Stimulated activated effector memory CD8-positive, alpha-beta T cell treated with anti-CD3 and anti-CD28 coated beads, Interleukin-12 subunit alpha, Interleukin-12 subunit beta, amount 100 ng/mL, for 72 hours (primary cell): ENCODE measurements around the gene DNAJC15.

Source experiments
- ATAC-seq: fragments of 150-1000 bp; cut with Tn5 transposase; 2 replicates; pipeline ENCODE4 v1.10.0; 2021
- DNase-seq, 2 donors: peaks; one replicate each; pipeline ENCODE4 v3.0.0; 2021 to 2022; ENCODE audit warnings: low spot score in 2 of 2
- H3K27ac Mint-ChIP-seq: one replicate; pipeline ENCODE4 v1.8.0; 2022; ENCODE audit warnings: mild to moderate bottlenecking, mixed read lengths
- H3K36me3 Mint-ChIP-seq: one replicate; pipeline ENCODE4 v1.8.0; 2022; ENCODE audit warnings: mild to moderate bottlenecking, mixed read lengths
- H3K4me1 Mint-ChIP-seq: one replicate; pipeline ENCODE4 v1.8.0; 2022; ENCODE audit warnings: mixed read lengths
- H3K4me3 Mint-ChIP-seq: one replicate; pipeline ENCODE4 v1.8.0; 2022; ENCODE audit warnings: mild to moderate bottlenecking, mixed read lengths
- H3K9me3 Mint-ChIP-seq: one replicate; pipeline ENCODE4 v1.8.0; 2022; ENCODE audit warnings: mixed read lengths

Gene DNAJC15

DNA sequence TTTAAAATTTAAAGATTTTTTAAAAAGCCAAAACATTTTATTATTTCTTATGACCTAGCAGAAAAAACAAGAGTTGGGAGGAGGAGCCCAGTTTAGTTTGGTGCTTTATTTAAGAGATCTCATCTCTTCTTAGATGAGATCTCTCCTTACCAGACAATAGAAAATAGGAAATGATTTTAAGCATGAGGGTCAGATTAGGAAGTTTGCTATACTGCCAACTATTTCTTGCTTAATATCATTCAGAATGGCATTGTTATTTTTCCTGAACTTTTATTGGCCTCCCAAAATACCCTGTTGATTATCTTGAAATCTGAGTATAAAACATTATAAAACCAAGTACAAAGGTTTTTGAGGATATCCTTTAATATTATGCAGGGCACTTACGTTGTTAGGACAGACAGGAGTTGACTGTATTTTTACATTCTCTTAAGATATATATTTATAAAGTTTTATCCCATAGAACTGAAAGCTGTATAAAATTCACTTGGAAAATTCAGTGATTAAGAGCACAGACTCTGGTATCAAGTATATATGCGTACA lies 56.1 kb downstream of the DNAJC15 start:
- H3K4me1 Mint-ChIP-seq, result peaks cover 13% of the 10 kb centered on the region
- no peak for ATAC-seq
- H3K9me3 Mint-ChIP-seq, result peaks cover 3% of the 10 kb centered on the region
- no peak overlapping the region for H3K27ac Mint-ChIP-seq
- no peak for DNase-seq
- H3K4me3 Mint-ChIP-seq, result no peak overlapping the region
- no peaks in the 10 kb centered on the region for H3K36me3 Mint-ChIP-seq

DNA sequence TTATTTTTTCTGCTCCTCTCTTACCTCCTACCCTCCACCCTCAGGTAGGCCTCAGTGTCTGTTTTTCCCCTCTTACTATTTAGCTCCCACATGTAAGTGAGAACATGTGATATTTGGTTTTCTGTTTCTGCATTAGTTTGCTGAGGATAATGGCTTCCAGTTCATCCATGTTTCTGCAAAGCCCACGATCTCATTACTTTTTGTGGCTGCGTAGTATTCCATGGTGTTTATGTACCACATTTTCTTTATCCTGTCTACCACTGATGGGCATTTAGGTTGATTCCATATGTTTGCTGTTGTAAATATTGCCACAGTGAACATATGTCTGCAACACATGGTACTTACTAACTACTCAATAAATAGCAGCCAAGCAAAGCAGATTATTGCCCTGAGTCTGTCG lies 56.8 kb downstream of the DNAJC15 start:
- Mint-ChIP-seq H3K27ac (no peak overlapping the region), H3K9me3 (peaks cover 3% of the 10 kb centered on the region)

DNA sequence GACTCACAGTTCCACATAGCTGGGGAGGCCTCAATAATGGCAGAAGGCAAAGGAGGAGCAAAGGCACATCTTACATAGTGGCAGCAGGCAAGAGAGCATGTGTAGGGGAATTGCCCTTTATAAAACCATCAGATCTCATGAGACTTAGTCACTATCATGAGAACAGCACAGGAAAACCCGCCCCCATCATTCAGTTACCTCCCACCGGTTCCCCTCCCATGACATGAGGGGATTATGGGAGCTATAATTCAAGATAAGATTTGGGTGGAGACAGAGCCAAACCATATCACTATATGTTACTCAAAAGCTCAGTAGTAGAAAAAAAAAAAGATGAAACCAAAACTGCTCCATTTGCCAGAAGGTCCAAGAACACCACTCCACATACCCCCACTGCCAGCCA lies 58.5 kb downstream of the DNAJC15 start:
- Mint-ChIP-seq H3K36me3 (peaks cover 5% of the 10 kb centered on the region), H3K27ac (no peak overlapping the region), H3K4me1 (peaks cover under 1% of the 10 kb centered on the region), H3K9me3 (peaks cover 3% of the 10 kb centered on the region), H3K4me3 (no peak overlapping the region)
- DNase-seq, result no peak
- no peak for ATAC-seq

More for the DNA sequence above, 56.8 kb downstream of the DNAJC15 start:
- no peak overlapping the region for H3K4me3 Mint-ChIP-seq
- H3K36me3 Mint-ChIP-seq, result no peaks in the 10 kb centered on the region
- H3K4me1 Mint-ChIP-seq, result peaks cover 13% of the 10 kb centered on the region
- DNase-seq (no peak), ATAC-seq (no peak)

DNA sequence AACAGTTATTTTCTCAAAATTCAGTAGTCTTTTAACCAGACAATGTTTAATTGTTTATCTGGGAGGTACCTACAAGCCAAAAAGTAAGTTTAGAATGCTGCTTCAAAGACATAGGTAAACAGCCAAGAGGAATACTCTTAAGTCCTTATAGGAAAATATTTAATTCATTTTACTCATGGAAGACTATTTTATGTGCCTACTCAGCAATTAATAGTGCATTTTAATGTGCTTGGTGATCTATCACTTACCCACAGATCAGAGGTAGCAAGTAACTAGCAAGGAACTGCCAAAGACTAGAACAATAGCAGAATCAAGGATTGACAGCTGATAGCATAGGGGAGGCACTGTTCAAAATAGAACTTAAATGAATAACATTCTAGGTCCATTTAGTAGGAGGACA lies 60.4 kb downstream of the DNAJC15 start:
- Mint-ChIP-seq H3K4me3 (no peak overlapping the region), H3K9me3 (peaks cover 3% of the 10 kb centered on the region), H3K4me1 (no peaks in the 10 kb centered on the region), H3K27ac (no peak overlapping the region), H3K36me3 (peaks cover 6% of the 10 kb centered on the region)
- DNase-seq (no peak), ATAC-seq (no peak)

DNA sequence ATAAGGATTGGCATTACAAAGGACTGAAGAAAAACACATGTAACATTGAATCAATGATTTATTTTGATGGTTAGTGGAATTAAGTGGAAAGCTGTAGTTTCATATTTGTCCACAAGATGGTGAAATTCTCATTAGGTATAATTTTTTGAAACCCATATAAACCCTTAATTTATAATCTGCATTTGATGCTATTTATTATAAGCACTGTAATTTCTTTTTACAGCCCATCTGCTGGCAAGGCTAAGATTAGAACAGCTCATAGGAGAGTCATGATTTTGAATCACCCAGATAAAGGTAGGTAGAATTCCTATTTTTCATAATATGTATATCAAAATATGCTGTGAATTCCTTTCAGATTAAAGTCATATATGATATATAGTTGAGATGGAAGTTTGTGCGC lies 62.2 kb downstream of the DNAJC15 start:
- DNase-seq (no peak), ATAC-seq (no peak)
- no peaks in the 10 kb centered on the region for H3K9me3 Mint-ChIP-seq
- peaks cover 6% of the 10 kb centered on the region for H3K36me3 Mint-ChIP-seq
- H3K27ac Mint-ChIP-seq, result no peak overlapping the region
- peaks cover 4% of the 10 kb centered on the region for H3K4me1 Mint-ChIP-seq
- no peak overlapping the region for H3K4me3 Mint-ChIP-seq

DNA sequence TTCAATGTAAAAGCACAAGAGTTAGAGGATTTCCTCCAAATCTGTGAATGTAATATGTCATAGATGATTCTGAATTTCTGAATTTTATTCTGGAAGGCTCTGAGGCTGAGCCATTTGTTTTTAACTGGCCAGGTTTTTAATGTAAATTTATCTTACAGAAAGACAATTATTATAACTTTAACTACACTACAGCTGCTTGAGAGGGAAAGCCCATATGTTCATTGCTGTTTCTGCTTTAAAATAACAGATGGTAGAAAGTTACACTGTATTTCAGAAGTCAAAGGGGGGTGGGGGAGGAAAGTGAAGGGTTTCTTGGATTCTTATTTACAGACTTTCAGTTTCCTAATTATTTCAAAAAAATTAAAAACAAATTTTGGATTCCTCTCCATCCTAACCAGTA lies 62.8 kb downstream of the DNAJC15 start:
- DNase-seq (no peak), ATAC-seq (no peak)
- Mint-ChIP-seq H3K27ac (no peak overlapping the region), H3K36me3 (peaks cover 6% of the 10 kb centered on the region), H3K4me1 (peaks cover 4% of the 10 kb centered on the region), H3K9me3 (no peaks in the 10 kb centered on the region), H3K4me3 (no peak overlapping the region)

DNA sequence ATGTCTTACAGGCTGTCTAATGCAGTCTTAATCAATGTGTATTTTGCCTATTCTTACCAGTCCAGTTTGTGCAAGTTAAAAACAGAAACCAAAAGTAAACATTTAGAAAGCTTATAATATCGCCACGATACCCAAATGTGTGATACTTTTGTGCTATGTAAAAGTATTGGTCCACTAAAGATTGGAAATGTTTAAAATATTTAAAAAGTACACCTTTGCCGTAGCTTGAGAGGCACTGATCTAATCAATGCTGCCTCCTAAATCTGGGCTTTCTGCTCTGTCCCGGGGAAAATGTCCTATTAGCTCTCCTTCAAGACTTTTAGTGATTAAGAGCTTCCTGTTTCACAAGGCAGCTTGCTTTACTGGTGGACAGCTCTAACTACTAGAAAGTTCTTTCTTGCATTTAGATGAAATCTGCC lies 64.7 kb downstream of the DNAJC15 start:
- ATAC-seq (peak; percentile 52), DNase-seq (no peak)
- Mint-ChIP-seq H3K36me3 (peaks cover 6% of the 10 kb centered on the region), H3K4me1 (peaks cover 4% of the 10 kb centered on the region), H3K9me3 (no peaks in the 10 kb centered on the region), H3K4me3 (peak overlapping the region; percentile 66), H3K27ac (peak overlapping the region; percentile 87)

DNA sequence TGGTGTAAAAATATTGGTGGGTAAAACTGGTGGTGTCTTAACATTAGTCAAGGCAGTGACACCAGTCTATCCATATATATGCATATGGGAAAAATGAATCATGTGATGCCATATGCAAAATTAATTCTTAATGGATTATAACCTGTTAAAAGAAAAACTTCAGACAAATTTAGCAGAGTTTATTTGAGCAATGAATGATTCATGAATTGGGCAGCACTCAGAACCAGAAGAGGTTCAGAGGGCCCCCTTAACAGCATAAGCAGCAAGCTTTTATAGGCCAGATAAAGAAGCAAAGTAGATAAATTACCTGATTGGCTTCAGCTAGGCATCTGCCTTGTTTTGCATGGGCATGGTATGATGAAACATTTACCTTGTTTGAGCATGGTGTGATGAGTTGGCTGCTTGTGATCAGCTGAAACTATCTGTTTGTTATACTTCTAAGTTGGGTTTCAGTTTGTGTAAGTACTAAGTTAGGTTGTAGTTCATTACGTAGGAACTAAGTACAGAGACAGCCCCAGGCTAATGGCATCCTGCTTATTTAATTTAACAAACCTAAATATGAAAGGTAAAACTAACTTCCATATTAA lies 66.6 kb downstream of the DNAJC15 start:
- Mint-ChIP-seq H3K27ac (no peak overlapping the region), H3K4me1 (peaks cover 14% of the 10 kb centered on the region), H3K4me3 (no peak overlapping the region), H3K36me3 (peaks cover 6% of the 10 kb centered on the region), H3K9me3 (no peaks in the 10 kb centered on the region)
- DNase-seq (no peak), ATAC-seq (peak; percentile 63)

DNA sequence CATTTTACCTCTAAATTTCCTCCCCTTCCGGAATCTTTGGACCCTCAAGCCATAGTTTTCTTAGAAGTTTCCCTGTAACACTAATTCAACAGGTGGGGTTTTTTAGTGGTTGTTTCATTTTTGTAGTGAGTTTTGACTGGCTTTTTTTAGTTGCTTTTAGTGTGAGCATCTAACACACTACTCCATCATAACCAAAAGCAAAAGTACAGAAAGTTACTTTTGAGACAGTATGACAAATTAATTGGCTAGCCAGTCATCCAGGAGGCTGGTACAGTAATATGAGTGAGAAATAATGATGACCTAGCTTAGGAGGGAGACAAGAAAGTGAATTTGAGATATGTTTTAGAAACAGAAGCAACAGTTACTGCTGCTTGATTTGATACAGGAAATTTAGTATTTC lies 71.5 kb downstream of the DNAJC15 start:
- H3K9me3 Mint-ChIP-seq, result no peaks in the 10 kb centered on the region
- peaks cover 17% of the 10 kb centered on the region for H3K4me1 Mint-ChIP-seq
- ATAC-seq, result peak; percentile 99
- peak overlapping the region; percentile 17 for H3K4me3 Mint-ChIP-seq
- peaks cover 5% of the 10 kb centered on the region for H3K36me3 Mint-ChIP-seq
- DNase-seq, result no peak
- H3K27ac Mint-ChIP-seq, result peak overlapping the region; percentile 33

DNA sequence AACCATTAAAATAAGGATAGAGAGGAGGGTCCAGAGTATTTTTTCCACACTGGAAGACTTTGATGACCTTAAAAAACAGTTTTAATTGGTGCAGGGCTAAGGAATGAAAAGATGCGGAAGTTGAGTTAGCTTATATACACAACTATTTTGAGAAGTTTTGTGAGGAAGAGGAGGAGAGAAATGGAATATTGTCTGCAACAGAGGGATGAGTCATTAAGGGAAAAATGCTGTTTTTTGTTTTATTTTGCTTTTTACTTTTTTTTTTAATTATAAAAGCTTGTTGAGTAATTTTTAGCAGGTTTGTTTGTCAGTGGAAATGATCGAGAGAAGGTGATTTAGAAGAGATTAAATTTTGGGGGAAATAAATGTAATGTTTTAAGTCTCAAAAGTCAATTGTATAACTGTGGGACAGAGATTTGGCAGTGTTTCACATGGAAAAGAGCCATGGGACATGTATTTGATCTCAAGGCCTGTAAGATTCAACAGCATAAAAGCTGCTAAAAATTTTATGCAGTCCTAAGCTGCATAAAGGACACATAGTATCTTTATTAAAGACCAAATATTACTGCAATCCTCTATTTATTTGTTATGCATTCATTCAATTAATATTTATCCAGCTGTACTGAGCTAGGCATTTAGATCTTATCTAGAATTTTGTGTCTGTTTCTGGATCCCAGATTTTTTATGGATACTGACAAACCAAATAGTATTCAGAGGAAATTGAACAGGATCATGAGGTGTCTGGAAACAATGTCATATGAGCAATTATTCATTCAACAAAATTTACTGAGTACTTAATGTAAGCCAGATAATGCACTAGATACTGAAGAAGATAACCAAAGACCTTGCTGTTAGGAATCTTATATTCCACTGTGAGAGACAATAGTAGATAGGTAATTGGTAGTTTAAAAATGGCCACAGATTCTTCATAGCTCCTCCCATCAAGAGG lies 72.7 kb downstream of the DNAJC15 start:
- Mint-ChIP-seq H3K27ac (no peak overlapping the region), H3K36me3 (peaks cover 5% of the 10 kb centered on the region)

DNA sequence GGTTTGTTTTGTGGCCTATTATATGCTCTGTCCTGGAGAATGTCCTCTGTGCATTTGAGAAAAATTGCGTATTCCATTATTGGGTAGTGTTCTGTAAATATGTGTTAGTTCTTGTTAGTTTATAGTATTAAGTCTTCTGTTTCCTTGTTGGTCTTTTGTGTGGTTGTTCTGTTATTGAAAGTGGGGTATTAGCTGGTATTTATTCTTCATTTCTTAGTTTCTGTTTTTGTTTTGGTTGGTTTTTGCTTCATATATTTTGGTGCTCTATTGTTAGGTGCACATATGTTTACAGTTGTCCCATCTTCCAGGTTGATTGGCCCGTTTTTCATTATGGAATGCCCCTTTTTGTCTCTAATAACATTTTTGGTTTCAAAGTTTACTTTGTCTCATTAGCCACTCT lies 77.3 kb downstream of the DNAJC15 start:
- DNase-seq, result no peak
- ATAC-seq, result no peak
- no peaks in the 10 kb centered on the region for H3K9me3 Mint-ChIP-seq
- H3K27ac Mint-ChIP-seq, result no peak overlapping the region
- no peak overlapping the region for H3K4me3 Mint-ChIP-seq
- no peaks in the 10 kb centered on the region for H3K36me3 Mint-ChIP-seq
- H3K4me1 Mint-ChIP-seq, result peaks cover 14% of the 10 kb centered on the region

More for the DNA sequence above, 72.7 kb downstream of the DNAJC15 start:
- no peak overlapping the region for H3K4me3 Mint-ChIP-seq
- H3K9me3 Mint-ChIP-seq, result no peaks in the 10 kb centered on the region
- no peak for ATAC-seq
- DNase-seq, result no peak
- H3K4me1 Mint-ChIP-seq, result peaks cover 24% of the 10 kb centered on the region

DNA sequence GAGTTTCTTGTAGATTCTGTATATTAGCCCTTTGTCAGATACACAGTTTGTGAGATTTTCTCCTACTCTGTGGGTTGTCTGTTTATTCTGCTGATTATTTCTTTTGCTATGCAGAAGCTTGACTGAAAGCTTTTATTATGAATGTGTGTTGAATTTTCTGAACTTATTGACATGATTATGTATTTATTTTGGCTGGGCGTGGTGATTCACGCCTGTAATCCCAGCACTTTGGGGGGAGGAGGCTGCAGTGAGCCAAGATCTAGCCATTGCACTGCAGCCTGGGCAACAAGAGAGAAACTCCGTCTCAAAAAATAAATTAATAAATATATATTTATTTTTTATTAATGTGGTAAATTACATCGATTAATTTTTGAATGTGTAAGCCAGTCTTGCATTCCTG lies 78.9 kb downstream of the DNAJC15 start:
- Mint-ChIP-seq H3K4me3 (no peak overlapping the region), H3K36me3 (no peaks in the 10 kb centered on the region), H3K4me1 (peaks cover 12% of the 10 kb centered on the region), H3K27ac (no peak overlapping the region), H3K9me3 (no peaks in the 10 kb centered on the region)
- DNase-seq (no peak), ATAC-seq (no peak)

DNA sequence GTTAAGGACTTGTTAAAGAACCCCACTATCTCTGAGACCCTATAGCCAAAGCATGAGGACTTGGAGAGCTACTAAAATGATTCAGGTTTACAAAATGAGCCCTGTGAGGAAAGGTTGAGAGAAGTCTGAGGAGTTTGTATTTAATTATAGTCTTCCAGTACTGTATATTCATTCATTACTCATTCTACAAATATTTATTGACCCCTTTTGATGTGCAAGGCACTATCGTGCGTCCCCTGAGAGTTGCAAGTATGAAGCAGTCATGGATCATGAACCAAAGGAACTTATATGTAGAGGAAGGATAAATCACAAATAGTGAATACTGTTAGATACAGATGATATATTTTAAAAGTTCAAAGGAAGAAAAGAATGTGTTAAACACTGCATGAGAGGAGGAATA lies 84.4 kb downstream of the DNAJC15 start:
- Mint-ChIP-seq H3K4me1 (no peaks in the 10 kb centered on the region), H3K9me3 (no peaks in the 10 kb centered on the region), H3K27ac (no peak overlapping the region), H3K36me3 (no peaks in the 10 kb centered on the region), H3K4me3 (no peak overlapping the region)
- no peak for DNase-seq
- ATAC-seq, result no peak

DNA sequence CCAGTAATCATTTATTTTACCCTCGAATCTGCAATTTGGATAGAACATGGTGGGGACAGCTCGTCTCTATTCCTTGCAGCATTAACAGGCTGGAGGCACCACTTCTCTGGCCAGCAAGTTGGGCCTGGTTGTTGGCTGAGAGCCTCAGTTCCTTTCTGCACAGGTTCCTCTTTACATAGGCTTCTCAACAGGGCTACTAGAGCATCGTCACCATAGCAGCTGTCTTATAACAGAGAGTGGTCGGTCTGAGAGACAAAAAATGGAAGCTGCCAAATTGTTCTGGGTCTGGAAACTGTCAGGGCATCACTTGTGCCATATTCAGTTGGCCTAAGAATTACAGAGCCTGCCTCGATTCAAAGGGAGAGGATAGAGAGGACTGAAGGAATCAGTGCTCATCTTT lies 86.7 kb downstream of the DNAJC15 start:
- DNase-seq, result no peak
- Mint-ChIP-seq H3K4me1 (no peaks in the 10 kb centered on the region), H3K36me3 (no peaks in the 10 kb centered on the region), H3K27ac (no peak overlapping the region), H3K4me3 (no peak overlapping the region), H3K9me3 (no peaks in the 10 kb centered on the region)
- no peak for ATAC-seq

DNA sequence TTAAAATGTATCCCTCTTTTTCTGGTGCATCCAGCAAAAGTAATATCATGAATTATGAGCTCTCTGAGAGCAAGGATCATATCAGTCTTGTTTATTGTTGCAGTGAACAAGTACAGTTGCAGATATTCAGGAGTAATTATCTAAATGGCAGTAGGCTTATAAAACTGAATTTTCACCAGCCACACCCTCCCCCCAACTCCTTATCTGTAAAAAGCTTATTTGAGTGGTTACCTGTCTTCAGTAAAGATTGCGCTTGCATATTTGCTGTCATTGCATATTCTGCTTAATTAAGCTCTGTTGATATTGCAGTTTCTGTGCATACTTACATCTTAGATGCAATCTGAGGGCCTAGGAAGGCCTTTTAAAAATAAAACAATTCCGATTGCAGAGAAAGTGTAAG lies 87.3 kb downstream of the DNAJC15 start:
- Mint-ChIP-seq H3K4me3 (no peak overlapping the region), H3K27ac (peak overlapping the region; percentile 27), H3K36me3 (no peaks in the 10 kb centered on the region), H3K9me3 (no peaks in the 10 kb centered on the region), H3K4me1 (no peaks in the 10 kb centered on the region)
- DNase-seq (no peak), ATAC-seq (no peak)
